B cell (primary cell): ENCODE measurements around the gene PHTF2. TPM values are rescaled to one million over a fixed set of nuclear protein-coding genes. Genes with fewer than 3 reads are reported as not detected.
A peak's percentile ranks its signal among the peaks of the same experiment; 100 is the strongest.

Experiments used
- ATAC-seq: fragments of 200-7000 bp; cut with Tn5 transposase; one replicate; pipeline ENCODE4 v1.10.0; 2021; ENCODE audit warnings: low read depth, mild to moderate bottlenecking, moderate number of reproducible peaks, moderate library complexity
- CTCF ChIA-PET: fragments of 350-600 bp; sonication (Branson Sonifier 250); formaldehyde crosslinking; loops from one replicate; lab custom pipeline; 2021; ENCODE audit warnings: antibody characterized with exemption, inconsistent platforms; lab: Charles Lee
- POLR2A ChIA-PET: fragments of 350-600 bp; sonication (Branson Sonifier 250); formaldehyde crosslinking; loops from one replicate; lab custom pipeline; 2021; ENCODE audit warnings: antibody characterized with exemption; lab: Charles Lee
- DNase-seq: peaks from one replicate; pipeline ENCODE4 v3.0.0; 2013
- H2AFZ ChIP-seq: 2 replicates; pipeline ENCODE4 v1.6.1; 2012; ENCODE audit warnings: mild to moderate bottlenecking, low read depth, low read length; ENCODE audit not compliant: insufficient read depth, poor library complexity, severe bottlenecking
- H3K27ac ChIP-seq, 2 donors: 1 replicate in 1 of 2; 2 replicates in 1 of 2; pipeline ENCODE4 v1.5.1; 2012 to 2013; ENCODE audit warnings: low read length in 2 of 2, mild to moderate bottlenecking in 2 of 2, moderate library complexity in 1 of 2
- H3K27me3 ChIP-seq, 4 experiments: fragments of 200-600 bp in 1 of 4; sonication (generic) in 1 of 4; replicated peaks in 1 of 4; 1 replicate in 2 of 4; 2 replicates in 2 of 4; pipeline versions ENCODE4 v1.6.1 to v1.7.0; 2013 to 2016; ENCODE audit warnings: low read length in 3 of 4, mild to moderate bottlenecking in 2 of 4, mixed read lengths in 1 of 4, moderate library complexity in 1 of 4; ENCODE audit not compliant: insufficient read depth in 4 of 4, control insufficient read depth in 3 of 4; ENCODE audit errors: control extremely low read depth in 1 of 4
- H3K36me3 ChIP-seq, 2 experiments: replicated peaks in 1 of 2; 1 replicate in 1 of 2; 2 replicates in 1 of 2; pipeline versions ENCODE4 v1.6.1 to v1.7.1; 2013; ENCODE audit warnings: low read length in 1 of 2; ENCODE audit not compliant: insufficient read depth in 2 of 2, control insufficient read depth in 1 of 2; ENCODE audit errors: control extremely low read depth in 1 of 2, extremely low read depth in 1 of 2
- H3K4me1 ChIP-seq, 2 donors: fragments of 200-600 bp in 1 of 2; sonication (generic) in 1 of 2; 1 replicate in 1 of 2; 2 replicates in 1 of 2; pipeline versions ENCODE4 v1.5.1 to v1.6.1; 2013 to 2017; ENCODE audit warnings: low read length in 2 of 2; ENCODE audit not compliant: control insufficient read depth in 2 of 2, insufficient read depth in 2 of 2
- H3K4me2 ChIP-seq: replicated peaks from 2 replicates; pipeline ENCODE3; 2012; ENCODE audit warnings: mild to moderate bottlenecking, low read depth, low read length; ENCODE audit not compliant: poor library complexity, severe bottlenecking
- H3K4me3 ChIP-seq, 5 experiments: fragments of 200-600 bp in 1 of 5; sonication (generic) in 1 of 5; 1 replicate in 3 of 5; 2 replicates in 2 of 5; pipeline versions ENCODE4 v1.5.1 to v1.7.0; 2011 to 2016; ENCODE audit warnings: low read length in 4 of 5, mild to moderate bottlenecking in 4 of 5, low read depth in 2 of 5, control low read depth in 1 of 5, moderate library complexity in 1 of 5; ENCODE audit not compliant: insufficient read depth in 1 of 5; ENCODE audit errors: control extremely low read depth in 1 of 5, extremely low read depth in 1 of 5
- H3K79me2 ChIP-seq: fragments of 200-600 bp; sonication (generic); one replicate; pipeline ENCODE4 v1.6.0; 2016; ENCODE audit warnings: low read length; ENCODE audit not compliant: control insufficient read depth, insufficient read depth
- H3K9ac ChIP-seq: fragments of 200-600 bp; sonication (generic); 2 replicates; pipeline ENCODE4 v1.6.1; 2017; ENCODE audit warnings: mild to moderate bottlenecking, low read length, moderate library complexity
- H3K9me3 ChIP-seq, 3 donors: one replicate each; pipeline versions ENCODE4 v1.6.1 to v1.7.1; 2013; ENCODE audit warnings: low read length in 2 of 3; ENCODE audit not compliant: control insufficient read depth in 2 of 3, insufficient read depth in 1 of 3; ENCODE audit errors: control extremely low read depth in 1 of 3
- H4K20me1 ChIP-seq: 2 replicates; pipeline ENCODE4 v1.6.0; 2012; ENCODE audit warnings: mild to moderate bottlenecking, low read length; ENCODE audit not compliant: insufficient read depth, control insufficient read depth, poor library complexity, severe bottlenecking
- H3K27ac Mint-ChIP-seq: one replicate; pipeline ENCODE4 v1.8.0; 2021; ENCODE audit warnings: mixed read lengths
- H3K27me3 Mint-ChIP-seq: one replicate; pipeline ENCODE4 v1.8.0; 2021; ENCODE audit warnings: mixed read lengths
- H3K4me1 Mint-ChIP-seq: one replicate; pipeline ENCODE4 v1.8.0; 2021; ENCODE audit warnings: mixed read lengths
- H3K4me3 Mint-ChIP-seq: one replicate; pipeline ENCODE4 v1.8.0; 2021; ENCODE audit warnings: mixed read lengths
- H3K9me3 Mint-ChIP-seq: one replicate; pipeline ENCODE4 v1.8.0; 2022; ENCODE audit warnings: mixed read lengths; ENCODE audit not compliant: insufficient read depth
- CTCF ChIP-seq: fragments of 200-600 bp; IDR thresholded peaks from one replicate; pipeline ENCODE4 v1.8.0; 2022; ENCODE audit warnings: antibody characterized with exemption, mild to moderate bottlenecking
- EZH2 ChIP-seq: IDR thresholded peaks from 2 replicates; pipeline ENCODE4 v1.6.1; 2012; ENCODE audit warnings: borderline replicate concordance, low read depth, mild to moderate bottlenecking, moderate library complexity, low read length; ENCODE audit not compliant: insufficient read depth, poor library complexity, severe bottlenecking
- WGBS: methylation state at CpG from one replicate; pipeline ENCODE4 v1.1.5; 2013; ENCODE audit warnings: missing lambda C conversion rate; ENCODE audit not compliant: insufficient coverage; 5-methylcytosine and 5-hydroxymethylcytosine counted together
- intact Hi-C: fragments of 100-400 bp; cut with micrococcal nuclease; formaldehyde crosslinking; loops from one replicate; pipeline ENCODE4 v1.10.0; 2022
- polyA plus RNA-seq: library from polyadenylated mRNA; depleted of rRNA; stranded (reverse); fragments of >200 nt; gene quantifications from 2 replicates; pipeline ENCODE4 v1.2.3, GENCODE V29; 2012
- total RNA-seq, 2 donors: library from RNA; stranded (reverse); fragments of 120-200 nt in 1 of 2; gene quantifications; 1 replicate in 1 of 2; 2 replicates in 1 of 2; pipeline versions ENCODE4 v1.2.3 to v1.2.4, GENCODE V29; 2013 to 2022

PHTF2 gene
- total and polyA plus RNA-seq, 2 donors (not counting 1 experiment from before 2014, with no cell fraction given) = 35.3 to 44.8 TPM

GRCh38 chr7:77838929-77839491, 40.4 kb downstream of the PHTF2 start:
- Histone ChIP-seq H3K79me2 (peaks cover 98% of the 10 kb centered on the region), H3K4me2 (peak overlapping the region; percentile 9), H4K20me1 (peaks cover 12% of the 10 kb centered on the region), H3K4me3 (no peak overlapping the region), H3K9me3 (peaks cover 0 to 4% (median 0%) of the 10 kb centered on the region in 3 donors), H3K9ac (no peak overlapping the region), H3K27me3 (no peaks in the 10 kb centered on the region), H2AFZ (no peak overlapping the region), H3K27ac (peak overlapping the region in 1 of 2 donors; percentile 30), H3K36me3 (peaks cover 0 to 2% of the 10 kb centered on the region in 2 experiments), H3K4me1 (peaks cover 16 to 37% of the 10 kb centered on the region in 2 donors)
- TF ChIP-seq CTCF = no peak
- TF ChIP-seq EZH2 = no peak
- 92% methylated on average over 2 of the region's 3 CpGs for WGBS
- no peaks in the 10 kb centered on the region for H3K9me3 Mint-ChIP-seq
- H3K4me1 Mint-ChIP-seq = peaks cover 54% of the 10 kb centered on the region
- ChIA-PET CTCF (interaction anchor here (1.9 kb wide), 1 partner anchor 40 kb away, joined by 5 read pairs; the partner anchor contains the start of genes PHTF2 and TMEM60), POLR2A (interaction anchor here (0.9 kb wide), 1 partner anchor 38 kb away, joined by 3 read pairs; no protein-coding TSS in a partner anchor)
- no peak for ATAC-seq
- H3K4me3 Mint-ChIP-seq = peak overlapping the region; percentile 47
- intact Hi-C loops = loop anchor here (2.0 to 5.0 kb wide), 2 partner anchors 14 to 37 kb away; no protein-coding TSS in a partner anchor
- no peaks in the 10 kb centered on the region for H3K27me3 Mint-ChIP-seq
- no peak for DNase-seq
- H3K27ac Mint-ChIP-seq = no peak overlapping the region

- DNase-seq (peak; percentile 38), ATAC-seq (peak; percentile 49)
- Mint-ChIP-seq H3K4me1 (peaks cover 47% of the 10 kb centered on the region), H3K4me3 (peak overlapping the region; percentile 69), H3K27me3 (no peaks in the 10 kb centered on the region), H3K27ac (peak overlapping the region; percentile 74), H3K9me3 (no peaks in the 10 kb centered on the region)
- ChIA-PET CTCF (interaction anchor here (1.0 to 2.0 kb wide), 3 partner anchors 9 to 80 kb away, joined by 4 to 5 read pairs (median 4); partner anchors contain the start of genes PHTF2 and TMEM60), POLR2A (interaction anchor here (0.9 kb wide), 1 partner anchor 39 kb away, joined by 3 read pairs; no protein-coding TSS in a partner anchor)
- Histone ChIP-seq H3K27ac (peak overlapping the region in 1 of 2 donors; percentile 30), H3K36me3 (peaks cover 0 to 2% of the 10 kb centered on the region in 2 experiments), H3K4me2 (peak overlapping the region; percentile 9), H3K9me3 (peaks cover 0 to 4% (median 0%) of the 10 kb centered on the region in 3 donors), H3K79me2 (peaks cover 96% of the 10 kb centered on the region), H4K20me1 (peaks cover 12% of the 10 kb centered on the region), H3K27me3 (no peaks in the 10 kb centered on the region), H3K4me3 (peak overlapping the region in 3 of 5 experiments; percentile 4 to 29 (median 28)), H2AFZ (no peak overlapping the region), H3K4me1 (peaks cover 9 to 28% of the 10 kb centered on the region in 2 donors), H3K9ac (peak overlapping the region; percentile 38)
- WGBS = 17% methylated on average over 1 of the region's 2 CpGs
- TF ChIP-seq CTCF (no peak), EZH2 (no peak)
- intact Hi-C loops = loop anchor here (2.0 to 5.0 kb wide), 2 partner anchors 15 to 38 kb away; no protein-coding TSS in a partner anchor
Observed at GRCh38 chr7:77839919-77840318, 41.3 kb downstream of the PHTF2 start.
